PC-9 (cell line): ENCODE measurements around the gene MACROH2A2. TPM values are rescaled to one million over a fixed set of nuclear protein-coding genes. Genes with fewer than 3 reads are reported as not detected.

Experiments used
- BruUV-seq: library from RNA; stranded (reverse); fragments of 400-500 nt; replicated peaks from 2 replicates; lab custom pipeline; 2021; lab: Mats Ljungman, UMichigan
- CTCF ChIA-PET: fragments of 300-600 bp; sonication (Branson Sonifier 250); formaldehyde crosslinking; loops from one replicate; lab custom pipeline; 2022; ENCODE audit warnings: antibody characterized with exemption; lab: Charles Lee
- POLR2A ChIA-PET: fragments of 300-600 bp; sonication (Branson Sonifier 250); formaldehyde crosslinking; loops from one replicate; lab custom pipeline; 2022; ENCODE audit warnings: antibody characterized with exemption; ENCODE audit not compliant: unreplicated experiment; lab: Charles Lee
- DNase-seq, 2 experiments: peaks; one replicate each; pipeline versions ENCODE4 v3.0.0 to v3.0.0-alpha.2; 2015 to 2022; ENCODE audit warnings: mixed read lengths in 1 of 2
- H2AFZ ChIP-seq: fragments of 200-600 bp; sonication (generic); 2 replicates; pipeline ENCODE4 v1.8.1; 2017; ENCODE audit warnings: antibody characterized with exemption
- H3F3A ChIP-seq: fragments of 200-600 bp; sonication (generic); 2 replicates; pipeline ENCODE4 v1.8.1; 2017; ENCODE audit warnings: antibody characterized with exemption, mild to moderate bottlenecking, low read depth; ENCODE audit not compliant: insufficient read depth
- H3K27ac ChIP-seq: fragments of 200-600 bp; sonication (generic); 2 replicates; pipeline ENCODE4 v1.6.1; 2016; ENCODE audit warnings: mixed run types
- H3K27me3 ChIP-seq: fragments of 200-600 bp; sonication (generic); 2 replicates; pipeline ENCODE4 v1.6.1; 2016; ENCODE audit warnings: low read depth, mixed run types; ENCODE audit not compliant: insufficient read depth
- H3K36me3 ChIP-seq: fragments of 200-600 bp; sonication (generic); 2 replicates; pipeline ENCODE4 v1.6.1; 2016; ENCODE audit warnings: low read depth, mixed run types
- H3K4me1 ChIP-seq: fragments of 200-600 bp; sonication (generic); replicated peaks from 2 replicates; pipeline ENCODE4 v1.6.1; 2016; ENCODE audit warnings: mixed run types; ENCODE audit not compliant: insufficient read depth
- H3K4me2 ChIP-seq: fragments of 200-600 bp; sonication (generic); 2 replicates; pipeline ENCODE4 v1.6.1; 2017; ENCODE audit warnings: mixed run types
- H3K4me3 ChIP-seq: fragments of 200-600 bp; sonication (generic); 2 replicates; pipeline ENCODE4 v1.6.1; 2016; ENCODE audit warnings: mixed run types
- H3K79me2 ChIP-seq: fragments of 200-600 bp; sonication (generic); 2 replicates; pipeline ENCODE4 v1.6.1; 2017; ENCODE audit warnings: low read depth, mixed run types
- H3K9me2 ChIP-seq: fragments of 200-600 bp; sonication (generic); 2 replicates; pipeline ENCODE4 v1.8.1; 2017; ENCODE audit warnings: mild to moderate bottlenecking; ENCODE audit not compliant: insufficient read depth
- H3K9me3 ChIP-seq: fragments of 200-600 bp; sonication (generic); 2 replicates; pipeline ENCODE4 v1.8.1; 2016; ENCODE audit warnings: low read depth; ENCODE audit not compliant: insufficient read depth
- H4K20me1 ChIP-seq: fragments of 200-600 bp; sonication (generic); 2 replicates; pipeline ENCODE4 v1.8.1; 2017; ENCODE audit not compliant: insufficient read depth
- EZH2 ChIP-seq: fragments of 200-600 bp; sonication (generic); IDR thresholded peaks from 2 replicates; pipeline ENCODE4 v1.8.0; 2017; ENCODE audit warnings: antibody characterized with exemption, low read depth
- intact Hi-C: fragments of 100-400 bp; cut with micrococcal nuclease; formaldehyde crosslinking; loops from one replicate; pipeline ENCODE4 v1.10.0; 2022; ENCODE audit not compliant: unreplicated experiment
- total RNA-seq: library from RNA; stranded (reverse); gene quantifications from 2 replicates; pipeline ENCODE4 v1.2.3, GENCODE V29; 2021
- TF ChIP-seq, protein P1 (sequence below): fragments of 200-600 bp; sonication (generic); conservative IDR thresholded peaks from 2 replicates; pipeline ENCODE4 v1.6.1; 2017; ENCODE audit warnings: mixed run types, antibody characterized with exemption, mild to moderate bottlenecking, moderate library complexity

The MACROH2A2 gene
- total RNA-seq, 1 experiment from 2014 or later: not detected

DNA sequence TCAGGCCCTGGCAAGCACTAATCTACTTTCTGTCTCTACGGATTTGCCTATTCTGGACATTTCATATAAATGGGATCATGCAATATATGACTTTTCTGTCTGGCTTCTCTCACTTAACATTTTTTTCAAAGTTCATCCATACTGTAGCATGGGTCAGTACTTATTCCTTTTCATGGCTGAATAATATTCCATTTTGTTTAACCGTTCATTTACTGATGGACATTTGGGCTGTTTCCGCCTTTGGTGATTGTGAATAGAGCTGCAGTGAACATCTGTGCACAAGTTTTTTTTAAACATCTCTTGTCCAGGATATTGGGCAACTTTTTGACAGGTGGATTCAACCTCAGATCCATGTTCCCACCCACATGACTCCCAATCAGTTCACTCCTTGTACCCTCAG lies 49.0 kb downstream of the MACROH2A2 start:
- Histone ChIP-seq H3F3A (no peaks in the 10 kb centered on the region), H3K27me3 (no peaks in the 10 kb centered on the region), H3K79me2 (no peaks in the 10 kb centered on the region), H2AFZ (no peak overlapping the region), H3K4me2 (no peak overlapping the region), H3K27ac (no peak overlapping the region), H3K9me3 (no peaks in the 10 kb centered on the region), H3K36me3 (no peaks in the 10 kb centered on the region), H3K9me2 (no peaks in the 10 kb centered on the region), H3K4me1 (no peaks in the 10 kb centered on the region), H3K4me3 (no peak overlapping the region), H4K20me1 (no peaks in the 10 kb centered on the region; the same call in 1 of the 2 replicates)
- TF ChIP-seq EZH2: no peak
- TF ChIP-seq, protein P1, sequence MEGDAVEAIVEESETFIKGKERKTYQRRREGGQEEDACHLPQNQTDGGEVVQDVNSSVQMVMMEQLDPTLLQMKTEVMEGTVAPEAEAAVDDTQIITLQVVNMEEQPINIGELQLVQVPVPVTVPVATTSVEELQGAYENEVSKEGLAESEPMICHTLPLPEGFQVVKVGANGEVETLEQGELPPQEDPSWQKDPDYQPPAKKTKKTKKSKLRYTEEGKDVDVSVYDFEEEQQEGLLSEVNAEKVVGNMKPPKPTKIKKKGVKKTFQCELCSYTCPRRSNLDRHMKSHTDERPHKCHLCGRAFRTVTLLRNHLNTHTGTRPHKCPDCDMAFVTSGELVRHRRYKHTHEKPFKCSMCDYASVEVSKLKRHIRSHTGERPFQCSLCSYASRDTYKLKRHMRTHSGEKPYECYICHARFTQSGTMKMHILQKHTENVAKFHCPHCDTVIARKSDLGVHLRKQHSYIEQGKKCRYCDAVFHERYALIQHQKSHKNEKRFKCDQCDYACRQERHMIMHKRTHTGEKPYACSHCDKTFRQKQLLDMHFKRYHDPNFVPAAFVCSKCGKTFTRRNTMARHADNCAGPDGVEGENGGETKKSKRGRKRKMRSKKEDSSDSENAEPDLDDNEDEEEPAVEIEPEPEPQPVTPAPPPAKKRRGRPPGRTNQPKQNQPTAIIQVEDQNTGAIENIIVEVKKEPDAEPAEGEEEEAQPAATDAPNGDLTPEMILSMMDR: no peak
- no TSS peak for BruUV-seq
- CTCF ChIA-PET: no interaction called here
- intact Hi-C loops: no loop called here
- POLR2A ChIA-PET: no interaction called here
- DNase-seq: no peak

DNA sequence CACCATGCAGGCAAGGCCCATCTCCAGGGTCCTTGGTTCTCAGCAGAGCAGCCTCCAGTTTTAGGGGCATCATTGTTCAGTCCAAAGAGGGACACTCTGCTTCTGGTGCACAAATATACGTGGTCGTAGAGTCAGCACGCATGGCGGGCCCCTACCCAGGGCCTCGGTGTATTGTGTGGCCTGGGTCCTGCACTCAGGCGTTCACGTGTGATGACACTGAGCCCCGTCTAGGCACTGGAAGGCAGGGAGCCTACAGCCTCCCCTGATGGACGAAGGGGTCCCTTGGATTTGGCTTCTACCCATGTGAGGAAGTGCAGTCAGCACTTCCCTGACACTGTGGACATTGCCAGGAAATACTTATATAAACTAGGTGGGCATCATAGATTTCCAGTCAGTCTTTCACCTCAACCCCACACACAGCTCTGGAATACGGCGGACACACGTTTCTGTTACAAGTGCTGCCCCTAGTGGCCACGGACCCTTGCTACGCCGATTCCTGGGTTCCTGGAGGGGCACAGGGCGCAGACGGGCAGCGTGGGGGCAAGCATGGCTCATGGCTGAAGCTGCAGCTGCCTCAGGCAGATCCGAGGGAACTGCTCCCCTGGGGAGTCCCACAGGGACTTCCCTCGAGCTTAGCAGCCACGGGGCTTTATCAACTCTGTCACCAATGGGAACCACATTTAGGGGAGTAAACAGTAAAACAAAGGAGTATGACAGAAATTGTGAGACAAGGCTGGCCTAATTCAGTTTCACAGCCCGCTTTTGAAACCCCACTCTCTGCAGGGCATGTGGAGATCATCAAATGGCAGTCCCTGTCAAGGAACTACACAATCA lies 54.5 kb downstream of the MACROH2A2 start:
- intact Hi-C loops: no loop called here
- no peaks in the 10 kb centered on the region for H3F3A ChIP-seq
- H3K27me3 ChIP-seq: no peaks in the 10 kb centered on the region
- BruUV-seq: no TSS peak
- H4K20me1 ChIP-seq: no peaks in the 10 kb centered on the region; the same call in 1 of the 2 replicates
- TF ChIP-seq, protein P1: peak; percentile 47; the same call in 1 of the 2 replicates
- no peak for TF ChIP-seq EZH2
- H3K4me2 ChIP-seq: no peak overlapping the region
- CTCF ChIA-PET: no interaction called here
- H3K79me2 ChIP-seq: no peaks in the 10 kb centered on the region
- no peaks in the 10 kb centered on the region for H3K9me2 ChIP-seq
- no peaks in the 10 kb centered on the region for H3K4me1 ChIP-seq
- H3K9me3 ChIP-seq: no peaks in the 10 kb centered on the region
- DNase-seq: no peak
- POLR2A ChIA-PET: no interaction called here
- no peak overlapping the region for H3K4me3 ChIP-seq
- no peak overlapping the region for H2AFZ ChIP-seq
- H3K27ac ChIP-seq: no peak overlapping the region
- H3K36me3 ChIP-seq: no peaks in the 10 kb centered on the region

DNA sequence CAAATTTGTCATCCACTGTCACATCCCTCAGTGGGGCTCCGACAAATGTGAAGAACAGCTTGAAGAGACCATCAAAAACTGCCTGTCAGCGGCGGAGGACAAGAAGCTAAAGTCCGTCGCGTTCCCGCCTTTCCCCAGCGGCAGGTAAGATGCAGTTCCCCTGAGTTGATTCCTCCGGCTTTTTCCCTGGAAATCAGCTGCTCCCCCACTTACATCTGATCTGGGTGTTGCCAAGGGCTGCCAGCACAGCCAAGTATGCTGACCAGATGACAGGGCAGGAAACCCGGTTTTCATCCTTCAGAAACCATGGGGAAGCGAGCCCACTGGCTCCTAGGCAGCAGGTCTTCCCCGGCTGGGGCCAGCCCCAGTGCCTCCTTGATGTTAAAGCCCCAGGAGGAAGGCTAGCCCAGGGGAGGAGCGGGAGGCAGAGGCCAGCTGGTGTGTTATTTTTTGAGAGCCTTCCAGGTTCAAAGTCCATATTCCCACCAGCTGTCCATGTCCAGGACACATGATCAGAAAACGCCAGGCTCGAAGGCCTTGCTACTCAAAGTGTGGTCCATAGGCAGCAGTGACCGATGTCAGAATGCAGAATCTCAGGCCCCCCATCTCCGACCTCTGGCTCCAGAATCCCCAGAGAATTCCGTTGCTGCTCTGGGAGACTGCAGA lies 56.6 kb downstream of the MACROH2A2 start:
- no peaks in the 10 kb centered on the region for H3K27me3 ChIP-seq
- CTCF ChIA-PET: no interaction called here

More for the DNA sequence above, 56.6 kb downstream of the MACROH2A2 start:
- no peak for DNase-seq
- no peak overlapping the region for H3K27ac ChIP-seq
- H2AFZ ChIP-seq: no peak overlapping the region
- intact Hi-C loops: no loop called here
- H3K9me3 ChIP-seq: no peaks in the 10 kb centered on the region
- POLR2A ChIA-PET: no interaction called here
- H4K20me1 ChIP-seq: no peaks in the 10 kb centered on the region; the same call in 1 of the 2 replicates
- H3K79me2 ChIP-seq: no peaks in the 10 kb centered on the region
- BruUV-seq: no TSS peak
- peaks cover 10% of the 10 kb centered on the region; the same call in 1 of the 2 replicates for H3K36me3 ChIP-seq
- H3K4me3 ChIP-seq: no peak overlapping the region
- 0 out of 2 replicates have a peak, but pooled peaks cover 3% of the 10 kb centered on the region for H3F3A ChIP-seq
- H3K4me1 ChIP-seq: no peaks in the 10 kb centered on the region
- H3K4me2 ChIP-seq: no peak overlapping the region
- no peaks in the 10 kb centered on the region for H3K9me2 ChIP-seq
- TF ChIP-seq, protein P1: no peak
- TF ChIP-seq EZH2: no peak
